Astrocyte of the spinal cord (primary cell): ENCODE data around the gene EIF2S1.

Experiments used
- DNase-seq: peaks from one replicate; pipeline ENCODE4 v3.0.0; 2011; ENCODE audit warnings: low read depth, low spot score
- H3K4me3 ChIP-seq: 2 replicates; pipeline ENCODE4 v1.5.1; 2011; ENCODE audit warnings: low read depth, mild to moderate bottlenecking, low read length, moderate library complexity
- in situ Hi-C: cut with HindIII; loops from 2 replicates; pipeline ENCODE4 v1.10.0; 2017; ENCODE audit warnings: low sequenced_read_pairs
- TF ChIP-seq, protein P1 (sequence below): IDR thresholded peaks from 2 replicates; pipeline ENCODE4 v1.5.1; 2012; ENCODE audit warnings: low read depth, mild to moderate bottlenecking, low read length, inconsistent platforms

Gene EIF2S1

DNA sequence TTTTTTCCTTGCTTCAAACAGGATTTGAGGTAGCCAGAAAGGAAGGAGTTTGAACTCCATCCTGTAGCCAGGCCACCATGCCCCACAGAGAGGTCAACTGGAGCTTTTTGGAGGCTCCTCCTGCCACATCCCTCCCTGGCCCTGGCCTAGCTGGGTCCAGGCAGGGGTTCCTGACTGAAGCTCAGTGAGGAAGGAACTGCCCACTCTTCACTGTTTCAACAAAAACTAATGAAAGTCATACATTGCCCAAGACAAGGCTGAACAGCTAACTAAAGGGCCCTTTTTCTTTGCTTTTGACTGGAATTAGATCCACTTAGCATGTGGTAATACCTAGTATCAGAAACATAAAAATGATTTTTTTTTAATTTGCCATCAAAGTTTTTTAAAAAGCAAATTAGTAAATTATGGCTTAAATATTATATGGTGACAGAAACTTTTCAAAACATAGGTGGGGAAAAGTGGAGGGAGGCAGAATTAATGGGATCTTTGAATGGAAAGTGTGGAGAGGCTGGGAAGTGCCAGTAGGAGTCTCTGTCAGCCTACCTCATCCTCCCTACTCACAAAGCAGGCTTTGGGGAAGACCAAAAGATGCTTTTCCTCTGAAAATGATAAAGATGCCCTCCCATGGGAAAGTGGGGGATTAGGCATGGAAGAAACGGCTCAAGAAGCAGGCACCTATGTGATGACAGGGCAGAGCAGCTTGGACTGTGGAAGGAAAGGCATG, 29.8 kb downstream of the EIF2S1 start:
- in situ Hi-C loops: no loop called here
- no peak for DNase-seq
- TF ChIP-seq, protein P1, sequence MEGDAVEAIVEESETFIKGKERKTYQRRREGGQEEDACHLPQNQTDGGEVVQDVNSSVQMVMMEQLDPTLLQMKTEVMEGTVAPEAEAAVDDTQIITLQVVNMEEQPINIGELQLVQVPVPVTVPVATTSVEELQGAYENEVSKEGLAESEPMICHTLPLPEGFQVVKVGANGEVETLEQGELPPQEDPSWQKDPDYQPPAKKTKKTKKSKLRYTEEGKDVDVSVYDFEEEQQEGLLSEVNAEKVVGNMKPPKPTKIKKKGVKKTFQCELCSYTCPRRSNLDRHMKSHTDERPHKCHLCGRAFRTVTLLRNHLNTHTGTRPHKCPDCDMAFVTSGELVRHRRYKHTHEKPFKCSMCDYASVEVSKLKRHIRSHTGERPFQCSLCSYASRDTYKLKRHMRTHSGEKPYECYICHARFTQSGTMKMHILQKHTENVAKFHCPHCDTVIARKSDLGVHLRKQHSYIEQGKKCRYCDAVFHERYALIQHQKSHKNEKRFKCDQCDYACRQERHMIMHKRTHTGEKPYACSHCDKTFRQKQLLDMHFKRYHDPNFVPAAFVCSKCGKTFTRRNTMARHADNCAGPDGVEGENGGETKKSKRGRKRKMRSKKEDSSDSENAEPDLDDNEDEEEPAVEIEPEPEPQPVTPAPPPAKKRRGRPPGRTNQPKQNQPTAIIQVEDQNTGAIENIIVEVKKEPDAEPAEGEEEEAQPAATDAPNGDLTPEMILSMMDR: no peak
- H3K4me3 ChIP-seq: no peak overlapping the region

GRCh38 chr14:67391268-67391667, 31.1 kb downstream of the EIF2S1 start:
- no peak overlapping the region for H3K4me3 ChIP-seq
- no peak for DNase-seq
- in situ Hi-C loops: no loop called here
- TF ChIP-seq, protein P1: no peak

DNA sequence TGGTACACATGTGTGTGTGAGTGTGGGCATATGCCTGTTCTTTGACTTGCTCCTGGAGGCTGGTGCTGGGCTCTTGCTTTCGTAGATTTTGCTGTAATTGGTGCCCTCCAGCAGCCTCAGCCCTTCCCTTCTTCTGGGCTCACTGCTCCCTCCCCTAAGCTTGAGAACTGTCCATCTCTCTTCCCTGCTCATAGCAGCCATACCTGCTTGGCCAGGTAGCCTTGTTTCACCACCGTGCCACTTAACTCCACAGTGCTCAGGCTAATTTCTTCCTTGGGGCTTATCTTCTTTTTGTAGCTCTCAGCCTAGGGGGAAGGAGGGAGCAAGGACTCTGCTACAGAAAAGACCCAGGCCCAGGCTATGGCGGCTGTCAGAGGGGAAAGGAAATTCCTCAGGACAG, 32.0 kb downstream of the EIF2S1 start:
- no peak overlapping the region for H3K4me3 ChIP-seq
- TF ChIP-seq, protein P1: no peak
- no peak for DNase-seq
- in situ Hi-C loops: no loop called here

DNA sequence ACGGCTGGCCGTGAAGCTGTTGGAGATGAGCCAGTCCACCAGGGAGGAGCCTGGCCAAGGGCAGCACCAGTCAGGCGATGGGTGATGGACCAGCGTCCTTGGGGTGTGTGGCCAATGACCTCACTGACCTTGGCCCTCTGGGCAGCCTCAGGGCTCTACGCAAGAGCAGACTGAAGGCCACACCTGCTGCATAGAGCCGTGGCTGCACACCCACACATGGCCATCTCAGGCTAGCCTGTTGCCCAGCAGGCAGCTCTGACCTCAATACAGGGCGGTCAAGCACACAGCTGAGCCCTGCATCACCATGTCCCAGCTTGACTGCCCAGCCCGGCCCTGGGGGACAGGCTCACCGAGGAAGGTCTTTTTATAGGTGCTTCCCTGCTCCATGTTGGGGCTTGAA, 32.7 kb downstream of the EIF2S1 start:
- no peak overlapping the region for H3K4me3 ChIP-seq
- TF ChIP-seq, protein P1: no peak
- DNase-seq: no peak
- in situ Hi-C loops: no loop called here

DNA sequence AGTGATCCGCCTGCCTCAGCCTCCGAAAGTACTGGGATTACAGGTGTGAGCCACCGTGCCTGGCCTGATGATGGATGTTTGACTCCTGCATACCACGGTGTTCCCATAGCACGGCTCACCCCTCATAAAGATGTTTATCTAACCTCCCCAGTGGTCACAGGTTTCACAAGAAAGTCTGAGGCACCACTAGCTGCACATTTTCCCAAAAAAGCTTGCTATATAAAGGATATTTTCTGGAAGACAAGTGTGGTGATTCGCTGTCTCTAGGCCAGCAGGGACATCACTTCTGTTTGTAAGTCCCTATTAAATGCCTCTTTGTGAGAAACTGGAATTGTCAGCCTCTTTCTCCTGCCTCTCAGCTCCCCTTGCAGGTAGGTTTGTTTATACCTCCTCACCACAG, 33.6 kb downstream of the EIF2S1 start:
- no peak overlapping the region for H3K4me3 ChIP-seq
- TF ChIP-seq, protein P1: no peak
- no peak for DNase-seq
- in situ Hi-C loops: no loop called here

DNA sequence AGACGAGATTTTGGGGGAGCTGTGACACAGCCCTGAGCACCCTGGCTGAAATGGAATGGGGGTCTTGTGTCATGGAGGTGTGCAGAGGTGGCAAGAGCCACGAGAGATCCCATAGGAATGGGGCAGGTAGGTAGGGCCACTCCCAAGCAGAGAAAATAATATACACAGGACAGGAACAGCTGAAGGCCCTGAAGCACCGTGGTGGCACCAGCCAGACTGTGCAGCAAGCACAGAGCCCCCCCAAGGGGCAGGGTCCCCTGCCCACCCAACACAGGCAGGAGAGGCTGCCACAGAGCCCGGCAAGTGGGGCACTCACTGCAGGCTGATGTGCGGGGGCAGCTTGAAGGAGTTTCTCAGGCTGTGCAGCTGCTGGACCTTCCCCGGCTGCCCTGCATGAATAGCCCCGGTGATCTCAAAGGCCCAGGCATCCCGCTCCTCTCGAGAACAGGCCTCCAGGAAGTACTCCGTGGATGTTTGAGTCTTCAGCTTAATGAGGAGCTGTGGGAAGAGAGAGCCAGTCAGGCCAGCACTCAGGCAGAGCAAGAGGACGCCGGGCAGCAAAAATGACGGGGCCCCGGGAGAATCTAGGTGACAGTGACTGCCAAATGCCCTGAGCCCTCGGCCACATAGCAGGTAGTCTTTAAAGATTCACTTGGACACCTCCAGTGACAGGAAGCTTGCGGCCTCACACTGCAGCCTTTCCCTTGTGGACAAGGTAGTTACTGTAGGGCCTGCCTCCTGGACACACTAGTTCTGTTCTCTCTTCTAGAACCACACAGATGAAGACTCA, 35.2 kb downstream of the EIF2S1 start:
- DNase-seq: no peak
- TF ChIP-seq, protein P1: no peak
- in situ Hi-C loops: no loop called here
- H3K4me3 ChIP-seq: no peak overlapping the region
